IMR-90 (cell line): ENCODE data around the gene ARHGEF10L.

Experiments
- CEBPB ChIP-seq: IDR thresholded peaks from 2 replicates; pipeline ENCODE4 v1.6.1; 2012; ENCODE audit warnings: low read depth, low read length, improper control_type of control experiment
- CTCF ChIP-seq: conservative IDR thresholded peaks from 2 replicates; pipeline ENCODE4 v1.5.1; 2012; ENCODE audit warnings: mild to moderate bottlenecking, low read depth, low read length, improper control_type of control experiment
- FOS ChIP-seq: fragments of 150-350 bp; IDR thresholded peaks from 2 replicates; pipeline ENCODE4 v1.6.1; 2016; ENCODE audit warnings: low read depth, low read length
- RAD21 ChIP-seq: IDR thresholded peaks from 2 replicates; pipeline ENCODE4 v1.6.1; 2012; ENCODE audit warnings: low read length, improper control_type of control experiment

DNA sequence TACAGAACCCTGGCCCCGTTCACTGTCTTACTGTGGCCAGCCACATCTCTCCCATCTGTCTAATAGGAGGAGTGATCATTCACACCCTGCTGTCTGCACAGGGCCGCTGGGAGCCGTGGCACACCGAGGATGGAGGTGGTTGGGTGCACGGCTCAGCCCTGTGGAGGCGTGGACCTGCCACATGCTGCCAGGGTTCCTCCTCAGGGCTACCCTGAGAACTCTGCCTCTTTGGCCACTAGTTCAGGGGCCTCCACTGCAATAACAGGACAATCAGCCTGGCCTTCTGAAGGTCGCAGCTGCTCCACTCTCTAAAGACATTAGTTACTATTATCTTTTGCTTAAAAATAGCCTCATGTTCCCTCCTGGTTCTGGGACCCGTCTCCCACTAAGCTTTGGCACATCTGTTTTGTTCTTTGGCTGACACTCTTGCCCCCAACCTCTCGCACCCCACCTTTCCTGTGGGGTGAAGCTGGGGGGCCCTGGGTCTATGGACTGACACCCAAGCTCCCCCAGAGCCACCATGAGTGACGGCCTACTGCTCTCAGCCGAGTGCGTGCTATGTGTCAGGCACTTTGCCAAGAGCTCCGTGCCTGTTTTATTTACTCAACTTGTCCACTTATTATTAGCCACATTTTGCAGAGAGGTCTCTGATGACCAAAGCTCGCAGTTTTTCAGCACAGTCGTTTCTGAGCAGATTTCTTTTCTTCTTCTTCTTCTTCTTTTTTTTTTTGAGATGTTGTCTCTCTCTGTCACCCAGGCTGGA is 66.3 kb downstream of the ARHGEF10L start:
- TF ChIP-seq RAD21 (no peak), FOS (no peak), CEBPB (no peak), CTCF (no peak)
